HepG2 (cell line): ENCODE data around the gene FIBP. TPM values are rescaled to one million over a fixed set of nuclear protein-coding genes. Genes with fewer than 3 reads are reported as not detected.

Experiments
- ATF6 ChIP-seq: sonication (generic); formaldehyde crosslinking; conservative IDR thresholded peaks from 2 replicates; pipeline ENCODE4 v1.4.0; 2020; ENCODE audit warnings: missing genetic modification reagents
- FOXC1 ChIP-seq: sonication (generic); formaldehyde crosslinking; IDR thresholded peaks from 2 replicates; pipeline ENCODE4 v1.8.0; 2022; ENCODE audit warnings: mild to moderate bottlenecking, missing genetic modification reagents, borderline replicate concordance
- GPN1 ChIP-seq: sonication (generic); formaldehyde crosslinking; IDR thresholded peaks from 2 replicates; pipeline ENCODE4 v1.5.1; 2020; ENCODE audit warnings: missing genetic modification reagents, borderline replicate concordance
- HCFC1 ChIP-seq: fragments of 150-350 bp; IDR thresholded peaks from 2 replicates; pipeline ENCODE4 v1.6.1; 2014; ENCODE audit warnings: low read depth, low read length
- JUNB ChIP-seq: sonication (generic); formaldehyde crosslinking; IDR thresholded peaks from 2 replicates; pipeline ENCODE4 v1.8.0; 2022; ENCODE audit warnings: missing genetic modification reagents, mild to moderate bottlenecking, borderline replicate concordance
- NFIC ChIP-seq: IDR thresholded peaks from 2 replicates; pipeline ENCODE4 v1.6.1; 2012; ENCODE audit warnings: mild to moderate bottlenecking, low read length, inconsistent platforms
- NRL ChIP-seq: sonication (generic); formaldehyde crosslinking; IDR thresholded peaks from 2 replicates; pipeline ENCODE4 v1.5.0; 2020; ENCODE audit warnings: missing genetic modification reagents, mild to moderate bottlenecking, moderate library complexity, borderline replicate concordance
- PRDM15 ChIP-seq: sonication (generic); formaldehyde crosslinking; IDR thresholded peaks from 2 replicates; pipeline ENCODE4 v1.4.0; 2020; ENCODE audit warnings: missing genetic modification reagents
- SAFB2 ChIP-seq: sonication (generic); formaldehyde crosslinking; IDR thresholded peaks from 2 replicates; pipeline ENCODE4 v1.5.1; 2020; ENCODE audit warnings: missing genetic modification reagents, low read depth, mild to moderate bottlenecking, borderline replicate concordance
- SNAPC2 ChIP-seq: sonication (generic); formaldehyde crosslinking; IDR thresholded peaks from 2 replicates; pipeline ENCODE4 v1.8.1; 2022; ENCODE audit warnings: mild to moderate bottlenecking, missing genetic modification reagents
- TEAD3 ChIP-seq: optimal IDR thresholded peaks from 2 replicates; pipeline ENCODE3; 2016; ENCODE audit warnings: borderline replicate concordance
- THAP9 ChIP-seq: sonication (generic); formaldehyde crosslinking; IDR thresholded peaks from 2 replicates; pipeline ENCODE4; 2020; ENCODE audit warnings: missing genetic modification reagents, mild to moderate bottlenecking, borderline replicate concordance
- ZBTB34 ChIP-seq: sonication (generic); formaldehyde crosslinking; IDR thresholded peaks from 2 replicates; pipeline ENCODE4 v1.8.0; 2022; ENCODE audit warnings: mild to moderate bottlenecking, missing genetic modification reagents
- ZFX ChIP-seq: sonication (generic); formaldehyde crosslinking; IDR thresholded peaks from 2 replicates; pipeline ENCODE4 v1.4.0; 2020; ENCODE audit warnings: mild to moderate bottlenecking, low read depth, missing genetic modification reagents, moderate library complexity
- ZNF549 ChIP-seq: sonication (generic); formaldehyde crosslinking; IDR thresholded peaks from 2 replicates; pipeline ENCODE4 v1.5.0; 2020; ENCODE audit warnings: missing genetic modification reagents
- ZNF552 ChIP-seq: sonication (generic); formaldehyde crosslinking; IDR thresholded peaks from 2 replicates; pipeline ENCODE4 v1.9.0; 2022; ENCODE audit warnings: missing genetic modification reagents, mild to moderate bottlenecking, borderline replicate concordance
- ZNF691 ChIP-seq: sonication (generic); formaldehyde crosslinking; IDR thresholded peaks from 2 replicates; pipeline ENCODE4 v1.4.0; 2020; ENCODE audit warnings: missing genetic modification reagents, low read depth, mild to moderate bottlenecking, borderline replicate concordance
- ZNF75D ChIP-seq: sonication (generic); formaldehyde crosslinking; IDR thresholded peaks from 2 replicates; pipeline ENCODE4 v1.8.1; 2023; ENCODE audit warnings: missing genetic modification reagents, mild to moderate bottlenecking, borderline replicate concordance
- polyA plus RNA-seq, 8 experiments: library from polyadenylated mRNA; depleted of rRNA in 3 of 8; stranded (reverse) in 7 of 8; unstranded in 1 of 8; fragments of >200 nt; fragmentation: Illumina TruSeq in 4 of 8; extraction: Trizol in 4 of 8; gene quantifications; 2 replicates each; pipeline versions ENCODE4 v1.2.1 to v1.2.3, GENCODE V29; 2011 to 2016; ENCODE audit warnings: low read depth in 4 of 8, missing spikeins in 1 of 8, mixed read lengths in 1 of 8; ENCODE audit not compliant: insufficient read depth in 1 of 8
- total RNA-seq, 5 experiments: library from RNA; depleted of rRNA; stranded (reverse); fragments of >200 nt; fragmentation: Illumina TruSeq; extraction: Trizol; gene quantifications; 2 replicates each; pipeline ENCODE4 v1.2.3, GENCODE V29; 2016; ENCODE audit warnings: low read depth in 1 of 5

FIBP gene
- total and polyA plus RNA-seq, 2 of the 13 experiments (the other 11 are each of a cell fraction or from before 2014, with no cell fraction given), result 42.9 to 62.1 TPM

GRCh38 chr11:65888163-65888814, at the start of gene FIBP (continued):
- TF ChIP-seq GPN1 (CRISPR knock-in tag) (no peak), NFIC (no peak), ZNF75D (no peak), THAP9 (CRISPR knock-in tag) (peak; percentile 82; the same call in 1 of the 2 replicates), SAFB2 (CRISPR knock-in tag) (no peak; the same call in 1 of the 2 replicates), NRL (CRISPR knock-in tag) (peak; percentile 29; the same call in 1 of the 2 replicates), ZNF552 (CRISPR knock-in tag) (no peak), ZNF691 (CRISPR knock-in tag) (peak; percentile 61; the same call in 1 of the 2 replicates), PRDM15 (no peak; the same call in 1 of the 2 replicates), HCFC1 (no peak), TEAD3 (CRISPR knock-in tag) (peak; percentile 59), SNAPC2 (CRISPR knock-in tag) (no peak), ZFX (CRISPR knock-in tag) (peak; percentile 71), JUNB (CRISPR knock-in tag) (no peak), ZBTB34 (CRISPR knock-in tag) (no peak), FOXC1 (CRISPR knock-in tag) (peak; percentile 92), ATF6 (CRISPR knock-in tag) (no peak), ZNF549 (no peak)
